DMS79 (cell line): Measurements from ENCODE around the gene ACBD6.
A peak's percentile ranks its signal among the peaks of the same experiment; 100 is the strongest.
"Not testable (repeated sequence)": the region's sequence is repeated elsewhere in the genome, so short reads cannot be mapped to it uniquely, and the experiment has no call there.

Experiments
- DNase-seq: peaks from one replicate; lab custom pipeline; 2025; lab: John Stamatoyannopoulos, UW

The ACBD6 gene

DNA sequence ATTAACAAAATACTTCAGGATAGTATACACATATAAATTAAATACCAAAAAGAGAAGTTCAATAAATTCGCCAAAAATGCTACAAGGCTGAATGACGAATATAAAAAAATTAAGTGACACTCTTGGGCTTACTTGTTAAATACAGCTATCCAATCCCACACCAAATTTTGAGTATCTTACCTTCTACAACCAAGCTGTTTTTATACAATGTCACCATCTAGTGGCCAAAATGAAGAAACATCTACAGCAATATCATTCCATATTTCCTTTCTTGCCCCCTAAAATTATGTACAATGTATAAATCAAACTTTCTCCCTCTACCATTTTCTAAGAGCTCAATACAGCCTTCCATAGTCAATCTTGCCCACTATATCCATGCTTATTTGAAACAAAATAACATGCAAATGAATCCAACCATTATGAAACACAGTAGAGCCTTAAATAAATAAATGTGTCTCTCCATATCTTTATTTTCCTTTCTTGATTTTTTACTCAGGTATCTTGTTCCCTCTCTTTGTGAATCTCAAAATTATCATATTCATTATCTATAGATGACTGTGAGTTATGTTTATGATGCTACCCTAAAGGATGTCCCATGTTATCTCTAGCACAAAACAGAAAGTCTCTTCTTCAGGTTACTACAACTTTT lies 86.3 kb downstream of the ACBD6 start:
- DNase-seq = peak; percentile 15

DNA sequence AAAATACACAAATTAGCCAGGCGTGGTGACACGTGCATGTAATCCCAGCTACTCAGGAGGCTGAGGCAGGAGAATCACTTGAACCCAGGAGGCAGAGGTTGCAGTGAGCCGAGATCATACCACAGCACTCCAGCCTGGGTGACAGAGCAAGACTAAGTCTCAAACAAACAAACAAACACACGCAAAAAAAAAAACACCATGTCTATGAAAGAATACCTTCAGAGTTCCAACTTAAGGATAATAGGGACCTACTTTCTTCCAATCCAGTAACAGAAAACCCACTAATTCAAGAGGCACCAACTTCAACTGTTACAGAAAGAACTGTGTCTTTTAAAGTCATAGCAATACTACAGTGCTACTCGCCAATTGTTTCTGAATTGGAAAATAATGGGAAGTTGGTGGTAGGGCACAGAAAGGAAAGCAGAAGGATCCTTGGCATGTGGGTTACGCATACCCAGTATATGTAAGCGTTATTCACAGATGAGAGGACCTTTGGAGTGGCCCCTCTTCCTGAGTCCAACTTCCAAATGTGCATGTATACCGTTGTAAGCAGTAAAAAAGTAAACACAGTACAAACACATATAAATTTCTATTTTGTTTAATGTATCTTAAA lies 87.0 kb downstream of the ACBD6 start:
- DNase-seq = no peak

DNA sequence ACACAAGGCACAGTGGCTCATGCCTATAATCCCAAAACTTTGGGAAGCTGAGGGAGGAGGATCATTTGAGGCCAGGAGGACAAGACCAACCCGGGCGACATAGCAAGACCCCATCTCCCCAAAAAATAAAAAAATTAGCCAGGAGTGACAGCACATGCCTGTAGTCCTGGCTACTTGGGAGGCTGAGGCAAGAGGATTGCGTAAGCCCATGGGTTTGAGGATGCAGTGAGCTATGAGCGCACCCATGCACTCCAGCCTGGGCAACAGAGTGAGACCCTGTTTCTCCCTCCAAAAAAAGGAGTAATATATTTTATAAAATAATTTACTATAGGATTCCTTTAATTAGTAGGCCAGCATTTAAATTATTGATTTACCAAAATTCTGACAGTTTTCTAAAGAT lies 89.8 kb downstream of the ACBD6 start:
- no peak for DNase-seq

GRCh38 chr1:180408128-180408527 lies 94.2 kb downstream of the ACBD6 start:
- DNase-seq = not testable (repeated sequence)

DNA sequence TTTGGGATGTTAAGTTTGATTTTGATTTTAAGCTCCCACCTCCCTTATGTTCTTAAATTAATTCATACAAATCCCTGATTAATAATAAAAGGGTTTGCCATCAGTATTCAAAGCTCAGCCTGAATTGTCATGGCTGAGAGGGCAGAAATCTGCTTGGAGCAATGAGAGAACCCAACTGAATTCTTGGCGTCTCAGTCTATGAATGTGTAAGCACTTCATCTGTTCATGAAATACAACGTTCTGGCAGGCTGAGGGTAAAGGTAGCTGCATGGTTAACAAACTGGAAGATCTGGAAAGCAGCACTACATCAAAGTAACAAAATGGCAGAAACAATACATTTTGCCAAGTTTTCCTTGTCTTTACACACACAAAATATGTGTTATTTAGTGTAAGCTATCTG lies 95.3 kb downstream of the ACBD6 start:
- DNase-seq = no peak

- no peak for DNase-seq
Observed at GRCh38 chr1:180402551-180402950, 99.8 kb downstream of the ACBD6 start.

GRCh38 chr1:180402001-180402400 lies 100.4 kb downstream of the ACBD6 start:
- DNase-seq = no peak

GRCh38 chr1:180397175-180397574 lies 105.2 kb downstream of the ACBD6 start:
- no peak for DNase-seq

GRCh38 chr1:180392427-180393145 lies 109.8 kb downstream of the ACBD6 start:
- DNase-seq = no peak

GRCh38 chr1:180392020-180392419 lies 110.4 kb downstream of the ACBD6 start:
- DNase-seq = no peak

GRCh38 chr1:180387413-180387812 lies 115.0 kb downstream of the ACBD6 start:
- DNase-seq = no peak

GRCh38 chr1:180386745-180387367 lies 115.5 kb downstream of the ACBD6 start:
- DNase-seq = no peak

DNA sequence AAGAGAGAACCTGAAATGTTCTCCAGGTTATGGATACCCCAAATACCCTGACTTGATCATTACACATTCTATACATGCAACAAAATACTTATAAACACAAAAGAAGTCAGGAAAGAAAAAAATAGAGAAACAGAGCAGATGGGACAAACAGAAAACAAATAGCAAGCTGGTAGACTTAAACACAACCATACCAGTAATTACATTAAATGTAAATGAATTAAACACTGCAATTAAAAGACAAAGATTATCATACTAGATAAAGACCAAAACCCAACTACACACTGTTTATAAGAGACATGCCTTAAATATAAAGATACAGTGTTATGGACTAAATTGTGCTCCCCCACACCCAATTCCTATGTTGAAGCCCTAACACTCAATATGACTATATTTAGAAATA lies 117.2 kb downstream of the ACBD6 start:
- DNase-seq = no peak

DNA sequence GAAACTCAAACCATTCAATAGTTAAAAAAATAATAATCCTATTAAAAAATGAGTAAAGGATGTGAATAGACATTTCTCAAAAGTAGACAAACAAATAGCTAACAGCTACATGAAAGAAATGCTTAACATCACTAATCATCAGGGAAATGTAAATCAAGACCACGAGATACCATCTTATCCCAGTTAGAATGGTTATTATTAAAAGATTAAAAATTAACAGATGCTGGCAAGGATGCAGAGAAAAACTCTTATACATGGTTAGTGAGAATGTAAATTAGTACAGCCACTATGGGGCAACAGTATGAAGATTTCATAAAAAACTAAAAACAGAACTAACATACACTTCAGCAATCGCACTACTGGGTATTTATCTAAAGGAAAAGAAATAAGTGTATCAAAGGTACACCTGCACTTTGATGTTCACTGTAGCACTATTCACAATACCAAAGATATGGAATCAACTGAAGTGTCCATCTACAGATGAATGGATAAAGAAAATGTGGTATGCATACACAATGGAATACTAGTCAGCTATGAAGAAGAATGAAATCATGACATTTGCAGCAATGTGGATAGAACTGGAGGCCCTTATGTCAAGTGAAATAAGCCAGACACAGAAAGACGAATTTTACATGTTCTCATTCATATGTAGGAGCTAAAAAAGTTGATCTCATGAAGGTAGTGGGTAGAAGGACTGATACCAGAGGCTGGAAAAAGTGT lies 117.9 kb downstream of the ACBD6 start:
- no peak for DNase-seq

GRCh38 chr1:180382326-180383115 lies 119.9 kb downstream of the ACBD6 start:
- DNase-seq = no peak

- DNase-seq = no peak
Observed at GRCh38 chr1:180381184-180381580, 121.2 kb downstream of the ACBD6 start.

DNA sequence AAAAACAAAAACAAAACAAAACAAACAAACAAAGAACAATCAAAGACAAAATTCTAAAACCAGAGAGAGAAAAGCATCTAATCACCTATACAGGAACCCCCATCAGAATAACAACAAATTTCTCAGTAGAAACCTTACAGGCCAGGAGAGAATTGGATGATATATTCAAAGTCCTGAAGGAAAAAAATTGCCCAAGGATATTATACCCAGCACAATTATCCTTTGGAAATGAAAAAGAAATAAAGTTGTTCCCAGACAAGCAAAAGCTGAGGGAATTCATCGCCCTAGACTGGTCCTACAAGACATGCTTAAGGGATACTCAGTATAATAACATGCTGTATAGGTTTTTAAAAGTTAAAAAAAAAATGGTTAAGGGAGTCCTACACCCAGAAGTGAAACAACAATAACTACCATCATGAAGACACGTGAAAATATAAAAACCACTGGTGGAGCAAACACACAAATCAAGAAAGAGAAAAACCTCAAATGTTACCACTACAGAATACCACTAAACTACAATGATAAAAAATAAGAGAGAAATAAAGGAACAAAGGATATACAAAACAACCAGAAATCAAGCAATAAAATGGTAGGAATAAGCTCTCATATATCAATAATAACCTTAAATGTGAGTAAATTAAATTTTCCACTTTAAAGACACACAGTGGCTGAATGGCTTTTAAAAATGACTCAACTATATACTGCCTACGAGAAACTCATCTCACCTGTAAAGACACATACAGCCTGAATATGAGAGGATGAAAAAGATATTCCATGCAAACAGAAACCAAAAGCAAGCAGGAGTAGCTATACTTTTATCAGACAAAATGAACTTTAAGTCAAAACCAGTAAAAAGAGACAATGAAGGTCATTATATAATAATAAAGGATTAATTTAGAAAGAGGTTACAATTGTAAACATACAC lies 121.9 kb downstream of the ACBD6 start:
- no peak for DNase-seq

- DNase-seq = no peak
Observed at GRCh38 chr1:180376800-180377199, 125.6 kb downstream of the ACBD6 start.

DNA sequence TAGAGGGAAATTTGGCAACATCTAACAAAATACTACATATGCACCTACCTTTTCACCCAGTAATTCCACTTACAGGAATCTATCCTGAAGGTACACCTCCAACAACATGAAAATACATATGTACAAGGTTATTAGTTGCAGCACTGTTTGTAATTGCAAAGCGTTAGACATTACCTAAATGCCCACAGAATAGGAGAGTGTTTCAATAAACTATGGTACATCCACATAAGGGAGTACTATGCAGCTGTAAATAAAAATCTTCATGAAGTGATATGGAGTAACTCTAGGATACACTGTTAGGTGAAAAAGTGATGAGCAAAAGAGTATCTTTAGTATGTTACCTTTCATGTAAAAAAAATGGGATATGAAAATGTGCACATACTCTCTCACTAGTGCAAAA lies 126.1 kb downstream of the ACBD6 start:
- no peak for DNase-seq

DNA sequence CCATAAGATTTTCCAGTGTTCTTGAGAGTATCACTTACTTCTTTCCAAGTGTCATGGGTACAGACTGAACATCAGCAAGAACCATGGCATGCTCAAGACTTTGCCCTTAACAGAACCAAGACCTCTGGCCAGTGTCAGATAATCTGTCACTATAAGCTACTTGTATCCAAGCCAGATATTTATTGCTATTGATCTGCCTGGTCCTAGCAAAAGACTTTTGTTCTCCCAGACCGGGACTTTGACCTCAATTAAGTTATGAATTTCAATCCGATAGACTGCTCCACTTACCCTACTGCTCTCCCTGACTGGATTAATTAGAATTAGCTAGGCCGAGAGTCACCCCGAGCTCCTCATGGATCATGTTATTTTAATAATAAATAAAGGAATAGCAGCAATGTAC lies 129.6 kb downstream of the ACBD6 start:
- no peak for DNase-seq
